ENCODE measurements around the gene RALGPS2.

Gene RALGPS2

GRCh38 chr1:178862416-178862815 lies 137.4 kb downstream of the RALGPS2 start:
- DNase-seq (ENCODE audit: extremely low read depth in 1 of 2, low read depth in 1 of 2) = no peak

GRCh38 chr1:178862864-178863263 lies 137.8 kb downstream of the RALGPS2 start:
- DNase-seq (ENCODE audit: extremely low read depth in 1 of 2, low read depth in 1 of 2) = no peak

- no peak for DNase-seq (ENCODE audit: extremely low read depth in 1 of 2, low read depth in 1 of 2)
These were observed 139.3 kb downstream of the RALGPS2 start for GRCh38 chr1:178864326-178864725.

GRCh38 chr1:178867670-178868069 lies 142.6 kb downstream of the RALGPS2 start:
- no peak for DNase-seq (ENCODE audit: extremely low read depth in 1 of 2, low read depth in 1 of 2)

GRCh38 chr1:178868706-178869105 lies 143.7 kb downstream of the RALGPS2 start:
- no peak for DNase-seq (ENCODE audit: extremely low read depth in 1 of 2, low read depth in 1 of 2)

- no peak for DNase-seq (ENCODE audit: extremely low read depth in 1 of 2, low read depth in 1 of 2)
These were observed 144.2 kb downstream of the RALGPS2 start for GRCh38 chr1:178869119-178869697.

- DNase-seq (ENCODE audit: extremely low read depth in 1 of 2, low read depth in 1 of 2) = no peak
These were observed 145.2 kb downstream of the RALGPS2 start for GRCh38 chr1:178870221-178870620.

- DNase-seq (ENCODE audit: extremely low read depth in 1 of 2, low read depth in 1 of 2) = no peak
These were observed 145.9 kb downstream of the RALGPS2 start, which contains the start of gene ANGPTL1 for GRCh38 chr1:178870944-178871343. Gene ANGPTL1 (minus strand): TSS chr1:178871077. CDS start chr1:178865776, 5,301 bp downstream.

- DNase-seq (ENCODE audit: extremely low read depth in 1 of 2, low read depth in 1 of 2) = no peak
These were observed 146.7 kb downstream of the RALGPS2 start for GRCh38 chr1:178871551-178872320.

- no peak for DNase-seq (ENCODE audit: extremely low read depth in 1 of 2, low read depth in 1 of 2)
These were observed 149.9 kb downstream of the RALGPS2 start for GRCh38 chr1:178874966-178875365.

- no peak for DNase-seq (ENCODE audit: extremely low read depth in 1 of 2, low read depth in 1 of 2)
These were observed 150.9 kb downstream of the RALGPS2 start for GRCh38 chr1:178875936-178876335.

- DNase-seq (ENCODE audit: extremely low read depth in 1 of 2, low read depth in 1 of 2) = no peak
These were observed 152.9 kb downstream of the RALGPS2 start for GRCh38 chr1:178877896-178878295.

GRCh38 chr1:178881950-178882349 lies 156.9 kb downstream of the RALGPS2 start:
- DNase-seq (ENCODE audit: extremely low read depth in 1 of 2, low read depth in 1 of 2) = no peak

GRCh38 chr1:178885869-178886268 lies 160.8 kb downstream of the RALGPS2 start:
- no peak for DNase-seq (ENCODE audit: extremely low read depth in 1 of 2, low read depth in 1 of 2)

GRCh38 chr1:178886551-178886950 lies 161.5 kb downstream of the RALGPS2 start:
- no peak for DNase-seq (ENCODE audit: extremely low read depth in 1 of 2, low read depth in 1 of 2)

GRCh38 chr1:178895928-178896327 lies 170.9 kb downstream of the RALGPS2 start:
- no peak for DNase-seq (ENCODE audit: extremely low read depth in 1 of 2, low read depth in 1 of 2)

GRCh38 chr1:178898401-178898800 lies 173.4 kb downstream of the RALGPS2 start:
- DNase-seq (ENCODE audit: extremely low read depth in 1 of 2, low read depth in 1 of 2) = no peak

GRCh38 chr1:178899402-178899801 lies 174.4 kb downstream of the RALGPS2 start:
- DNase-seq (ENCODE audit: extremely low read depth in 1 of 2, low read depth in 1 of 2) = no peak

GRCh38 chr1:178901482-178902125 lies 176.6 kb downstream of the RALGPS2 start:
- DNase-seq (ENCODE audit: extremely low read depth in 1 of 2, low read depth in 1 of 2) = no peak

- no peak for DNase-seq (ENCODE audit: extremely low read depth in 1 of 2, low read depth in 1 of 2)
These were observed 183.3 kb downstream of the RALGPS2 start for GRCh38 chr1:178908358-178908757.

- no peak for DNase-seq (ENCODE audit: extremely low read depth in 1 of 2, low read depth in 1 of 2)
These were observed 185.0 kb downstream of the RALGPS2 start for GRCh38 chr1:178910023-178910422.

GRCh38 chr1:178912597-178912996 lies 187.6 kb downstream of the RALGPS2 start:
- no peak for DNase-seq (ENCODE audit: extremely low read depth in 1 of 2, low read depth in 1 of 2)
